Hippocampal formation (tissue), 2 donors: Measurements from ENCODE around the gene OXCT1.

Experiments
- DNase-seq, 2 donors: peaks; one replicate each; lab custom pipeline; 2025; lab: John Stamatoyannopoulos, UW

The OXCT1 gene

GRCh38 chr5:41869724-41870626 lies at the start of gene OXCT1:
Gene OXCT1, minus strand, starts transcription at chr5:41870425. Its CDS starts 67 bp downstream, at chr5:41870358.
- DNase-seq, result peak; percentile 51 to 76

GRCh38 chr5:41918105-41918504 lies 47.9 kb upstream of the OXCT1 start:
- no peak for DNase-seq

- DNase-seq, result no peak
Observed at GRCh38 chr5:41908374-41909079, 38.3 kb upstream of the OXCT1 start.

GRCh38 chr5:41906151-41906550 lies 35.9 kb upstream of the OXCT1 start:
- no peak for DNase-seq

- peak; percentile 99 to 100 for DNase-seq
Observed at GRCh38 chr5:41903892-41904799, 33.9 kb upstream of the OXCT1 start, which contains the start of gene RIMOC1. Gene RIMOC1, plus strand, starts transcription at chr5:41904344. Its CDS starts 24 bp downstream, at chr5:41904368.

GRCh38 chr5:41903382-41903891 lies 33.2 kb upstream of the OXCT1 start:
- peak in 1 of 2 donors; percentile 50 for DNase-seq

GRCh38 chr5:41896230-41896629 lies 26.0 kb upstream of the OXCT1 start:
- DNase-seq, result no peak

- DNase-seq, result no peak
Observed at GRCh38 chr5:41893074-41893851, 23.0 kb upstream of the OXCT1 start.

GRCh38 chr5:41892031-41892430 lies 21.8 kb upstream of the OXCT1 start:
- no peak for DNase-seq

- DNase-seq, result no peak
Observed at GRCh38 chr5:41891066-41891707, 21.0 kb upstream of the OXCT1 start.

- DNase-seq, result no peak
Observed at GRCh38 chr5:41885286-41885685, 15.1 kb upstream of the OXCT1 start.

- no peak for DNase-seq
Observed at GRCh38 chr5:41883936-41884335, 13.7 kb upstream of the OXCT1 start.

GRCh38 chr5:41883243-41883642 lies 13.0 kb upstream of the OXCT1 start:
- DNase-seq, result no peak

GRCh38 chr5:41882765-41883164 lies 12.5 kb upstream of the OXCT1 start:
- DNase-seq, result no peak

GRCh38 chr5:41878643-41879478 lies 8.6 kb upstream of the OXCT1 start:
- DNase-seq, result no peak

- DNase-seq, result no peak
Observed at GRCh38 chr5:41878173-41878572, 7.9 kb upstream of the OXCT1 start.

- no peak for DNase-seq
Observed at GRCh38 chr5:41877408-41877807, 7.2 kb upstream of the OXCT1 start.

- no peak for DNase-seq
Observed at GRCh38 chr5:41876678-41877077, 6.5 kb upstream of the OXCT1 start.

- DNase-seq, result no peak
Observed at GRCh38 chr5:41875121-41875520, 4.9 kb upstream of the OXCT1 start.
